ENCODE results near the gene CACNA1S. TPM values are rescaled to one million over a fixed set of nuclear protein-coding genes. Genes with fewer than 3 reads are reported as not detected.

Gene CACNA1S
- polyA plus RNA-seq, 1 of the 3 experiments (the other 2 are of a cell fraction), result not detected

DNA sequence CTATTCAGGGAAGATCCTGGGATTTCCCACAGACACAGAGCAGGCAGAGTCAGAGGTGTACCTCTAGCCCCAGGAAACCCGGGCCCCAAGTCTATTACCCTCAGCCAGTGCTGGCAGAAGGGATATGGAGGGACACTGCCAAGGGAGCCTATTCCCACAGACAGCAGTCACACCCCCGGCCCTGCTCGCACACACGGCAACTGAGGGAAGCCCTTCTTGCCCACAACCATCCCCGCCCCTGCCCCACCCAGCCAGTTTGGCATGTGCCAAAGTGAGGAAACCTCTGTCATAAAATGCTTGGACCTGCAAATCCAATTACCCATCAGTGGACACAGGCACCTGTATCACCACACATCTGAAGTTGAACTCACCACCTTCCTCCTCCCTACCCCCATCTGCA is 6.5 kb downstream of the CACNA1S start (continued):
- TF ChIP-seq GABPA (IDR thresholded peaks at IDR 0.05; ENCODE audit: low read depth) (no peak), CHD2 (IDR thresholded peaks at IDR 0.05; ENCODE audit: low read length, partially characterized antibody) (no peak), ELF1 (IDR thresholded peaks at IDR 0.05) (no peak), RFX5 (IDR thresholded peaks at IDR 0.05; ENCODE audit: low read length) (no peak), YY1 (IDR thresholded peaks at IDR 0.05; ENCODE audit: low read depth) (no peak), POLR2AphosphoS5 (IDR thresholded peaks at IDR 0.05; ENCODE audit: low read depth, low read length) (no peak), TCF12 (IDR thresholded peaks at IDR 0.05) (no peak), FOXM1 (IDR thresholded peaks at IDR 0.05; ENCODE audit: low read depth) (no peak), EZH2phosphoT487 (IDR thresholded peaks at IDR 0.05; ENCODE audit: borderline replicate concordance, low read depth) (no peak)
- TF ChIP-seq, protein P1, sequence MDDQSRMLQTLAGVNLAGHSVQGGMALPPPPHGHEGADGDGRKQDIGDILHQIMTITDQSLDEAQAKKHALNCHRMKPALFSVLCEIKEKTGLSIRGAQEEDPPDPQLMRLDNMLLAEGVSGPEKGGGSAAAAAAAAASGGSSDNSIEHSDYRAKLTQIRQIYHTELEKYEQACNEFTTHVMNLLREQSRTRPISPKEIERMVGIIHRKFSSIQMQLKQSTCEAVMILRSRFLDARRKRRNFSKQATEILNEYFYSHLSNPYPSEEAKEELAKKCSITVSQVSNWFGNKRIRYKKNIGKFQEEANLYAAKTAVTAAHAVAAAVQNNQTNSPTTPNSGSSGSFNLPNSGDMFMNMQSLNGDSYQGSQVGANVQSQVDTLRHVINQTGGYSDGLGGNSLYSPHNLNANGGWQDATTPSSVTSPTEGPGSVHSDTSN (IDR thresholded peaks at IDR 0.05), result no peak

DNA sequence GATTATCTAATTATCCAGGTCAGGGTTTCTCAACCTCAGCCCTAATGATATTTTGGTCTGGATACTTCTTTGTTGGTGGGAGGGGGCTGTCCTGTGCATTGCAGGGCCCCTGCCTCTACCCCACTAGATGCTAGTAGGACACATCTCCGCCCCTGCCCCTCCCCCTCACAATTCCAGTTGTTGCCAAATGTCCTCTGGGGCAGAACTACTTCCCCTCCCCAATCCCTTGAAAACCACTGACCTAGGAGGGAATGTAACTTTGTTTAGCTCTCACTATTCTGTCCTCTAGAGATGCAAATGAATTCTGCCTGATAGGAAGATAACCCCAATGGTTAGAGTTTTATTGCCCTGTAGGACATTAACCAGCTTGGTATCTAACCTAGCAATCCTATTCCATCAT is 8.1 kb downstream of the CACNA1S start:
- CTCF ChIA-PET, result interaction anchor here (0.9 to 1.7 kb wide), 2 partner anchors 10 to 132 kb away, joined by 3 to 6 read pairs; no protein-coding TSS in a partner anchor
- WGBS (ENCODE audit: low lambda C conversion rate), result 20% methylated on average over 1 of the region's 1 CpG
- H3K36me3 ChIP-seq (replicated peaks in 1 of 2; ENCODE audit: control insufficient read depth in 1 of 2, insufficient read depth in 2 of 2, low read length in 1 of 2), result no peaks in the 10 kb centered on the region

More for the DNA sequence above, 8.1 kb downstream of the CACNA1S start:
- H3K4me3 ChIP-seq (ENCODE audit: low read depth in 2 of 2, low read length in 1 of 2), result no peak overlapping the region
- no peaks in the 10 kb centered on the region for H4K20me1 ChIP-seq (ENCODE audit: insufficient read depth)
- H3K27ac ChIP-seq (ENCODE audit: low read depth in 2 of 2, low read length in 1 of 2), result no peak overlapping the region
- TF ChIP-seq MEF2A (IDR thresholded peaks at IDR 0.05; ENCODE audit: borderline replicate concordance, low read depth) (no peak), GATA2 (CRISPR knock-in tag; IDR thresholded peaks at IDR 0.05) (no peak), RCOR1 (IDR thresholded peaks at IDR 0.05; ENCODE audit: low read length) (no peak), RXRA (IDR thresholded peaks at IDR 0.05; ENCODE audit: borderline replicate concordance, low read depth) (no peak), FOXM1 (IDR thresholded peaks at IDR 0.05; ENCODE audit: low read depth) (no peak), TEAD4 (IDR thresholded peaks at IDR 0.05; ENCODE audit: borderline replicate concordance, insufficient read depth) (no peak), POLR2AphosphoS5 (IDR thresholded peaks at IDR 0.05; ENCODE audit: low read depth, low read length) (no peak), JUND (IDR thresholded peaks at IDR 0.05) (no peak), GABPA (IDR thresholded peaks at IDR 0.05; ENCODE audit: low read depth) (no peak), TCF12 (IDR thresholded peaks at IDR 0.05) (no peak), SIN3A (IDR thresholded peaks at IDR 0.05; ENCODE audit: borderline replicate concordance, low read depth, low read length) (no peak), RAD21 (IDR thresholded peaks at IDR 0.05; ENCODE audit: low read length) (no peak), EP300 (IDR thresholded peaks at IDR 0.05; ENCODE audit: borderline replicate concordance in 1 of 2, low read depth in 1 of 2, low read length in 1 of 2) (no peak), YY1 (IDR thresholded peaks at IDR 0.05; ENCODE audit: low read depth) (no peak)
- TF ChIP-seq, protein P2, sequence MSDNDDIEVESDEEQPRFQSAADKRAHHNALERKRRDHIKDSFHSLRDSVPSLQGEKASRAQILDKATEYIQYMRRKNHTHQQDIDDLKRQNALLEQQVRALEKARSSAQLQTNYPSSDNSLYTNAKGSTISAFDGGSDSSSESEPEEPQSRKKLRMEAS (IDR thresholded peaks at IDR 0.05; ENCODE audit: low read depth), result no peak
- TF ChIP-seq, protein P1 (IDR thresholded peaks at IDR 0.05), result no peak
- TF ChIP-seq, protein P3, sequence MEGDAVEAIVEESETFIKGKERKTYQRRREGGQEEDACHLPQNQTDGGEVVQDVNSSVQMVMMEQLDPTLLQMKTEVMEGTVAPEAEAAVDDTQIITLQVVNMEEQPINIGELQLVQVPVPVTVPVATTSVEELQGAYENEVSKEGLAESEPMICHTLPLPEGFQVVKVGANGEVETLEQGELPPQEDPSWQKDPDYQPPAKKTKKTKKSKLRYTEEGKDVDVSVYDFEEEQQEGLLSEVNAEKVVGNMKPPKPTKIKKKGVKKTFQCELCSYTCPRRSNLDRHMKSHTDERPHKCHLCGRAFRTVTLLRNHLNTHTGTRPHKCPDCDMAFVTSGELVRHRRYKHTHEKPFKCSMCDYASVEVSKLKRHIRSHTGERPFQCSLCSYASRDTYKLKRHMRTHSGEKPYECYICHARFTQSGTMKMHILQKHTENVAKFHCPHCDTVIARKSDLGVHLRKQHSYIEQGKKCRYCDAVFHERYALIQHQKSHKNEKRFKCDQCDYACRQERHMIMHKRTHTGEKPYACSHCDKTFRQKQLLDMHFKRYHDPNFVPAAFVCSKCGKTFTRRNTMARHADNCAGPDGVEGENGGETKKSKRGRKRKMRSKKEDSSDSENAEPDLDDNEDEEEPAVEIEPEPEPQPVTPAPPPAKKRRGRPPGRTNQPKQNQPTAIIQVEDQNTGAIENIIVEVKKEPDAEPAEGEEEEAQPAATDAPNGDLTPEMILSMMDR (IDR thresholded peaks at IDR 0.05), result no peak
- TF ChIP-seq, protein P4, sequence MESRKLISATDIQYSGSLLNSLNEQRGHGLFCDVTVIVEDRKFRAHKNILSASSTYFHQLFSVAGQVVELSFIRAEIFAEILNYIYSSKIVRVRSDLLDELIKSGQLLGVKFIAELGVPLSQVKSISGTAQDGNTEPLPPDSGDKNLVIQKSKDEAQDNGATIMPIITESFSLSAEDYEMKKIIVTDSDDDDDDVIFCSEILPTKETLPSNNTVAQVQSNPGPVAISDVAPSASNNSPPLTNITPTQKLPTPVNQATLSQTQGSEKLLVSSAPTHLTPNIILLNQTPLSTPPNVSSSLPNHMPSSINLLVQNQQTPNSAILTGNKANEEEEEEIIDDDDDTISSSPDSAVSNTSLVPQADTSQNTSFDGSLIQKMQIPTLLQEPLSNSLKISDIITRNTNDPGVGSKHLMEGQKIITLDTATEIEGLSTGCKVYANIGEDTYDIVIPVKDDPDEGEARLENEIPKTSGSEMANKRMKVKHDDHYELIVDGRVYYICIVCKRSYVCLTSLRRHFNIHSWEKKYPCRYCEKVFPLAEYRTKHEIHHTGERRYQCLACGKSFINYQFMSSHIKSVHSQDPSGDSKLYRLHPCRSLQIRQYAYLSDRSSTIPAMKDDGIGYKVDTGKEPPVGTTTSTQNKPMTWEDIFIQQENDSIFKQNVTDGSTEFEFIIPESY (IDR thresholded peaks at IDR 0.05; ENCODE audit: borderline replicate concordance, low read depth), result no peak
- TF ChIP-seq, protein P5, sequence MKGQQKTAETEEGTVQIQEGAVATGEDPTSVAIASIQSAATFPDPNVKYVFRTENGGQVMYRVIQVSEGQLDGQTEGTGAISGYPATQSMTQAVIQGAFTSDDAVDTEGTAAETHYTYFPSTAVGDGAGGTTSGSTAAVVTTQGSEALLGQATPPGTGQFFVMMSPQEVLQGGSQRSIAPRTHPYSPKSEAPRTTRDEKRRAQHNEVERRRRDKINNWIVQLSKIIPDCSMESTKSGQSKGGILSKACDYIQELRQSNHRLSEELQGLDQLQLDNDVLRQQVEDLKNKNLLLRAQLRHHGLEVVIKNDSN (IDR thresholded peaks at IDR 0.05; ENCODE audit: borderline replicate concordance, low read depth), result no peak
- TF ChIP-seq, protein P6, sequence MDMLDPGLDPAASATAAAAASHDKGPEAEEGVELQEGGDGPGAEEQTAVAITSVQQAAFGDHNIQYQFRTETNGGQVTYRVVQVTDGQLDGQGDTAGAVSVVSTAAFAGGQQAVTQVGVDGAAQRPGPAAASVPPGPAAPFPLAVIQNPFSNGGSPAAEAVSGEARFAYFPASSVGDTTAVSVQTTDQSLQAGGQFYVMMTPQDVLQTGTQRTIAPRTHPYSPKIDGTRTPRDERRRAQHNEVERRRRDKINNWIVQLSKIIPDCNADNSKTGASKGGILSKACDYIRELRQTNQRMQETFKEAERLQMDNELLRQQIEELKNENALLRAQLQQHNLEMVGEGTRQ (IDR thresholded peaks at IDR 0.05; ENCODE audit: borderline replicate concordance, low read depth, low read length), result no peak
- no peak overlapping the region for H3K4me2 ChIP-seq
- no peaks in the 10 kb centered on the region for H3F3A ChIP-seq (replicated peaks; ENCODE audit: insufficient read depth)
- H3K9ac ChIP-seq, result no peak overlapping the region
- no peaks in the 10 kb centered on the region for H3K79me2 ChIP-seq (ENCODE audit: insufficient read depth)
- no peak overlapping the region for H2AFZ ChIP-seq (ENCODE audit: low read depth)
- DNase-seq, result no peak
- H3K27me3 ChIP-seq (ENCODE audit: insufficient read depth), result peaks cover 28% of the 10 kb centered on the region; the same call in 1 of the 2 replicates
- H3K9me2 ChIP-seq, result no peaks in the 10 kb centered on the region
- no peaks in the 10 kb centered on the region for H3K9me3 ChIP-seq
- H3K4me1 ChIP-seq (ENCODE audit: control insufficient read depth in 1 of 2, insufficient read depth in 2 of 2, low read depth in 1 of 2, low read length in 1 of 2), result peaks cover 0 to 7% of the 10 kb centered on the region in 2 experiments; a peak in 1 of 4 replicates
- POLR2A ChIA-PET, result no interaction called here

Measured in SK-N-SH (cell line).